ENCODE measurements around the gene ZNF764. TPM values are rescaled to one million over a fixed set of nuclear protein-coding genes. Genes with fewer than 3 reads are reported as not detected.
A peak's percentile ranks its signal among the peaks of the same experiment; 100 is the strongest.

The ZNF764 gene
- total and polyA plus RNA-seq, 9 of the 15 experiments (the other 6 are each of a cell fraction or from before 2014, with no cell fraction given) = 0.69 to 10.1 (median 4.1) TPM

- TF ChIP-seq USF2 (CRISPR knock-in tag; IDR thresholded peaks at IDR 0.05) = no peak
- peak; percentile 12 for TF ChIP-seq TBP (optimal IDR thresholded peaks at IDR 0.05; ENCODE audit: low read depth, low read length)
- TF ChIP-seq SPI1 (IDR thresholded peaks at IDR 0.05; ENCODE audit: borderline replicate concordance, low read depth, low read length) = peak; percentile 80; the same call in 1 of the 2 replicates
- TF ChIP-seq XRCC5 (IDR thresholded peaks at IDR 0.05; ENCODE audit: low read depth, low read length) = no peak
Observed at GRCh38 chr16:30525844-30526136, 32.4 kb downstream of the ZNF764 start (continued).

GRCh38 chr16:30524575-30525568 lies 33.3 kb downstream of the ZNF764 start:
- Histone ChIP-seq H3K4me1 (replicated peaks in 1 of 2; ENCODE audit: control insufficient read depth in 2 of 2, insufficient read depth in 2 of 2, low read length in 2 of 2) (peaks cover 36 to 64% of the 10 kb centered on the region in 2 experiments; a peak in 4 of 5 replicates), H3K9me3 (replicated peaks; ENCODE audit: control insufficient read depth, insufficient read depth, low read depth, low read length) (no peaks in the 10 kb centered on the region), H3K36me3 (ENCODE audit: control insufficient read depth, insufficient read depth, low read length) (peaks cover 17% of the 10 kb centered on the region; the same call in 1 of the 3 replicates), H4K20me1 (replicated peaks; ENCODE audit: control insufficient read depth, insufficient read depth, low read length) (no peaks in the 10 kb centered on the region), H3K27me3 (ENCODE audit: control insufficient read depth in 2 of 2, insufficient read depth in 2 of 2, low read length in 2 of 2) (no peaks in the 10 kb centered on the region), H3K9ac (ENCODE audit: insufficient read depth in 1 of 2, low read depth in 2 of 2, low read length in 2 of 2) (peak overlapping the region in 1 of 2 experiments; percentile 85; a peak in 2 of 4 replicates), H3K4me3 (no peak overlapping the region), H3K9me1 (ENCODE audit: control insufficient read depth, insufficient read depth, low read length) (peaks cover 4% of the 10 kb centered on the region), H3K27ac (ENCODE audit: extremely low read depth, low read depth, low read length) (peak overlapping the region; percentile 97; the same call in 1 of the 3 replicates), H2AFZ (ENCODE audit: low read depth, low read length) (no peak overlapping the region), H3K4me2 (ENCODE audit: insufficient read depth, low read length) (peak overlapping the region; percentile 25), H3K79me2 (ENCODE audit: control insufficient read depth, insufficient read depth, low read length) (peaks cover 19% of the 10 kb centered on the region)
- ChIA-PET POLR2A (interaction anchor here (0.6 to 4.3 kb wide), 9 partner anchors 8 to 44 kb away, joined by 3 to 16 read pairs (median 4); no protein-coding TSS in a partner anchor), CTCF (ENCODE audit: low intra/inter-chr PET ratio) (no interaction called here)
- intact Hi-C loops (cut with micrococcal nuclease) (loop anchor here (5.0 kb wide), 2 partner anchors 33 to 72 kb away; no protein-coding TSS in a partner anchor), in situ Hi-C loops (cut with MboI) (no loop called here)
- FAIRE-seq (no peak), DNase-seq (ENCODE audit: extremely low read depth in 1 of 4, low spot score in 3 of 4) (no peak), ATAC-seq (no peak)
- 87% methylated on average over 54 of the region's 60 CpGs for WGBS (ENCODE audit: insufficient coverage, low coverage, missing lambda C conversion rate)
- BruUV-seq (replicated peaks) = no TSS peak
- TF ChIP-seq ATF4 (CRISPR knock-in tag; IDR thresholded peaks at IDR 0.05) = no peak
- no peak for TF ChIP-seq NFIX (CRISPR knock-in tag; IDR thresholded peaks at IDR 0.05; ENCODE audit: low read depth)
- TF ChIP-seq NR4A1 (CRISPR knock-in tag; IDR thresholded peaks at IDR 0.05) = no peak
- no peak for TF ChIP-seq NR4A1 (tag; IDR thresholded peaks at IDR 0.05)
- peak; percentile 40 for TF ChIP-seq RBFOX2 (IDR thresholded peaks at IDR 0.05; ENCODE audit: low read depth, low read length)
- no peak for TF ChIP-seq CEBPG (CRISPR knock-in tag; IDR thresholded peaks at IDR 0.05)
- no peak for TF ChIP-seq CEBPG (tag; conservative IDR thresholded peaks at IDR 0.05 in 1 of 2, IDR thresholded peaks at IDR 0.05 in 1 of 2)
- no peak for TF ChIP-seq SRSF3 (IDR thresholded peaks at IDR 0.05; ENCODE audit: insufficient read depth, low read length)
- TF ChIP-seq POLR3G (IDR thresholded peaks at IDR 0.05; ENCODE audit: extremely low read depth, insufficient read length, insufficient replicate concordance) = no peak
- TF ChIP-seq ZKSCAN1 (IDR thresholded peaks at IDR 0.05; ENCODE audit: low read depth, low read length) = 0 out of 2 replicates have a peak, but pooled peaks have one; percentile 0
- TF ChIP-seq, protein P1, sequence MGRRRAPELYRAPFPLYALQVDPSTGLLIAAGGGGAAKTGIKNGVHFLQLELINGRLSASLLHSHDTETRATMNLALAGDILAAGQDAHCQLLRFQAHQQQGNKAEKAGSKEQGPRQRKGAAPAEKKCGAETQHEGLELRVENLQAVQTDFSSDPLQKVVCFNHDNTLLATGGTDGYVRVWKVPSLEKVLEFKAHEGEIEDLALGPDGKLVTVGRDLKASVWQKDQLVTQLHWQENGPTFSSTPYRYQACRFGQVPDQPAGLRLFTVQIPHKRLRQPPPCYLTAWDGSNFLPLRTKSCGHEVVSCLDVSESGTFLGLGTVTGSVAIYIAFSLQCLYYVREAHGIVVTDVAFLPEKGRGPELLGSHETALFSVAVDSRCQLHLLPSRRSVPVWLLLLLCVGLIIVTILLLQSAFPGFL (CRISPR knock-in tag; IDR thresholded peaks at IDR 0.05) = no peak

All from K562 (cell line).